HepG2 (cell line): ENCODE data around the gene EIF6. TPM values are rescaled to one million over a fixed set of nuclear protein-coding genes. Genes with fewer than 3 reads are reported as not detected.

ENCODE experiments used
- ATM ChIP-seq: fragments of 450-650 bp; IDR thresholded peaks from 2 replicates; pipeline ENCODE4 v1.7.1; 2017; ENCODE audit warnings: mild to moderate bottlenecking, borderline replicate concordance
- CBX1 ChIP-seq: IDR thresholded peaks from one replicate; pipeline ENCODE4 v1.6.1; 2016; ENCODE audit warnings: antibody characterized with exemption, low read depth
- EEA1 ChIP-seq: sonication (generic); formaldehyde crosslinking; IDR thresholded peaks from 2 replicates; pipeline ENCODE4 v1.5.1; 2020; ENCODE audit warnings: mild to moderate bottlenecking, missing genetic modification reagents, borderline replicate concordance
- KLF11 ChIP-seq: IDR thresholded peaks from 2 replicates; pipeline ENCODE4 v1.6.1; 2016; ENCODE audit warnings: missing compliant biosample characterization
- LBX2 ChIP-seq: sonication (generic); formaldehyde crosslinking; IDR thresholded peaks from 2 replicates; pipeline ENCODE4 v1.5.0; 2020; ENCODE audit warnings: missing genetic modification reagents, mild to moderate bottlenecking, borderline replicate concordance
- MED1 ChIP-seq: sonication (generic); formaldehyde crosslinking; IDR thresholded peaks from 2 replicates; pipeline ENCODE4 v1.4.0; 2020; ENCODE audit warnings: missing genetic modification reagents
- POGZ ChIP-seq: sonication (generic); formaldehyde crosslinking; IDR thresholded peaks from 2 replicates; pipeline ENCODE4 v1.4.0; 2020; ENCODE audit warnings: mild to moderate bottlenecking, missing genetic modification reagents
- POLR2A ChIP-seq, 2 experiments: IDR thresholded peaks; 2 replicates each; pipeline ENCODE4 v1.6.1; 2011; ENCODE audit warnings: low read depth in 2 of 2, low read length in 2 of 2, mild to moderate bottlenecking in 1 of 2, moderate library complexity in 1 of 2; ENCODE audit not compliant: insufficient read depth in 1 of 2
- RBM39 ChIP-seq: fragments of 200-400 bp; formaldehyde crosslinking; IDR thresholded peaks from one replicate; pipeline ENCODE4 v1.6.1; 2018; ENCODE audit warnings: antibody characterized with exemption, mild to moderate bottlenecking, low read depth, low read length; ENCODE audit not compliant: poor library complexity, severe bottlenecking
- TRIM22 ChIP-seq: fragments of 450-650 bp; IDR thresholded peaks from 2 replicates; pipeline ENCODE4 v1.6.1; 2017
- ZBTB20 ChIP-seq: sonication (generic); formaldehyde crosslinking; IDR thresholded peaks from 2 replicates; pipeline ENCODE4 v1.8.1; 2023; ENCODE audit warnings: missing genetic modification reagents, low read depth, mild to moderate bottlenecking, borderline replicate concordance
- ZBTB7A ChIP-seq: sonication (generic); formaldehyde crosslinking; IDR thresholded peaks from 2 replicates; pipeline ENCODE4 v1.8.0; 2022; ENCODE audit warnings: mild to moderate bottlenecking, missing genetic modification reagents
- ZFP41 ChIP-seq: sonication (generic); formaldehyde crosslinking; IDR thresholded peaks from 2 replicates; pipeline ENCODE4 v1.4.0; 2020; ENCODE audit warnings: mild to moderate bottlenecking, missing genetic modification reagents, borderline replicate concordance
- ZNF20 ChIP-seq: sonication (generic); formaldehyde crosslinking; IDR thresholded peaks from 2 replicates; pipeline ENCODE4 v1.4.0; 2020; ENCODE audit warnings: mild to moderate bottlenecking, moderate library complexity, missing genetic modification reagents
- ZNF331 ChIP-seq: sonication (generic); formaldehyde crosslinking; IDR thresholded peaks from 2 replicates; pipeline ENCODE4 v1.4.0; 2020; ENCODE audit warnings: missing genetic modification reagents
- ZNF768 ChIP-seq: sonication (generic); formaldehyde crosslinking; IDR thresholded peaks from 2 replicates; pipeline ENCODE4 v1.4.0; 2020; ENCODE audit warnings: missing genetic modification reagents
- ZNF839 ChIP-seq: sonication (generic); formaldehyde crosslinking; IDR thresholded peaks from 2 replicates; pipeline ENCODE4 v1.4.0; 2020; ENCODE audit warnings: missing genetic modification reagents, mild to moderate bottlenecking, borderline replicate concordance
- polyA plus RNA-seq, 8 experiments: library from polyadenylated mRNA; depleted of rRNA in 3 of 8; stranded (reverse) in 7 of 8; unstranded in 1 of 8; fragments of >200 nt; fragmentation: Illumina TruSeq in 4 of 8; extraction: Trizol in 4 of 8; gene quantifications; 2 replicates each; pipeline versions ENCODE4 v1.2.1 to v1.2.3, GENCODE V29; 2011 to 2016; ENCODE audit warnings: low read depth in 4 of 8, missing spikeins in 1 of 8, mixed read lengths in 1 of 8; ENCODE audit not compliant: insufficient read depth in 1 of 8
- total RNA-seq, 5 experiments: library from RNA; depleted of rRNA; stranded (reverse); fragments of >200 nt; fragmentation: Illumina TruSeq; extraction: Trizol; gene quantifications; 2 replicates each; pipeline ENCODE4 v1.2.3, GENCODE V29; 2016; ENCODE audit warnings: low read depth in 1 of 5
- TF ChIP-seq, protein P1 (sequence below): sonication (generic); formaldehyde crosslinking; IDR thresholded peaks from 2 replicates; pipeline ENCODE4 v1.9.0; 2022; ENCODE audit warnings: low read depth, missing genetic modification reagents
- TF ChIP-seq, protein P2 (sequence below): sonication (generic); formaldehyde crosslinking; IDR thresholded peaks from 2 replicates; pipeline ENCODE4 v1.5.0; 2020; ENCODE audit warnings: missing genetic modification reagents
- TF ChIP-seq, protein P3 (sequence below): sonication (generic); formaldehyde crosslinking; IDR thresholded peaks from 2 replicates; pipeline ENCODE4 v1.9.0; 2021; ENCODE audit warnings: missing genetic modification reagents, borderline replicate concordance
- TF ChIP-seq, protein P4 (sequence below): sonication (generic); formaldehyde crosslinking; conservative IDR thresholded peaks from 2 replicates; pipeline ENCODE4 v1.8.0; 2022; ENCODE audit warnings: missing genetic modification reagents

Gene EIF6
- total and polyA plus RNA-seq, 2 of the 13 experiments (the other 11 are each of a cell fraction or from before 2014, with no cell fraction given), result 462 to 466 TPM

GRCh38 chr20:35284267-35284991 is at the start of gene EIF6 (continued):
- peak; percentile 23 for TF ChIP-seq ZBTB7A (CRISPR knock-in tag)
- TF ChIP-seq, protein P1, sequence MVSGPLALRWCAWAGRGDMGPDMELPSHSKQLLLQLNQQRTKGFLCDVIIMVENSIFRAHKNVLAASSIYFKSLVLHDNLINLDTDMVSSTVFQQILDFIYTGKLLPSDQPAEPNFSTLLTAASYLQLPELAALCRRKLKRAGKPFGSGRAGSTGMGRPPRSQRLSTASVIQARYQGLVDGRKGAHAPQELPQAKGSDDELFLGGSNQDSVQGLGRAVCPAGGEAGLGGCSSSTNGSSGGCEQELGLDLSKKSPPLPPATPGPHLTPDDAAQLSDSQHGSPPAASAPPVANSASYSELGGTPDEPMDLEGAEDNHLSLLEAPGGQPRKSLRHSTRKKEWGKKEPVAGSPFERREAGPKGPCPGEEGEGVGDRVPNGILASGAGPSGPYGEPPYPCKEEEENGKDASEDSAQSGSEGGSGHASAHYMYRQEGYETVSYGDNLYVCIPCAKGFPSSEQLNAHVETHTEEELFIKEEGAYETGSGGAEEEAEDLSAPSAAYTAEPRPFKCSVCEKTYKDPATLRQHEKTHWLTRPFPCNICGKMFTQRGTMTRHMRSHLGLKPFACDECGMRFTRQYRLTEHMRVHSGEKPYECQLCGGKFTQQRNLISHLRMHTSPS (CRISPR knock-in tag), result no peak
- TF ChIP-seq ZNF768 (CRISPR knock-in tag), result peak; percentile 82
- peak; percentile 87; the same call in 1 of the 2 replicates for TF ChIP-seq EEA1 (CRISPR knock-in tag)
- peak; percentile 94 to 96 for TF ChIP-seq POLR2A (IDR thresholded peaks at IDR 0.05; ENCODE audit: insufficient read depth in 1 of 2, low read depth in 2 of 2, low read length in 2 of 2)
- 0 out of 2 replicates have a peak, but pooled peaks have one; percentile 13 for TF ChIP-seq LBX2 (CRISPR knock-in tag)
- TF ChIP-seq POGZ (CRISPR knock-in tag), result peak; percentile 83
- TF ChIP-seq ZFP41, result no peak
- peak; percentile 97 for TF ChIP-seq ZNF839 (CRISPR knock-in tag)
- TF ChIP-seq ATM, result no peak
- peak; percentile 74; the same call in 1 of the 2 replicates for TF ChIP-seq ZBTB20 (CRISPR knock-in tag)
- TF ChIP-seq, protein P2, sequence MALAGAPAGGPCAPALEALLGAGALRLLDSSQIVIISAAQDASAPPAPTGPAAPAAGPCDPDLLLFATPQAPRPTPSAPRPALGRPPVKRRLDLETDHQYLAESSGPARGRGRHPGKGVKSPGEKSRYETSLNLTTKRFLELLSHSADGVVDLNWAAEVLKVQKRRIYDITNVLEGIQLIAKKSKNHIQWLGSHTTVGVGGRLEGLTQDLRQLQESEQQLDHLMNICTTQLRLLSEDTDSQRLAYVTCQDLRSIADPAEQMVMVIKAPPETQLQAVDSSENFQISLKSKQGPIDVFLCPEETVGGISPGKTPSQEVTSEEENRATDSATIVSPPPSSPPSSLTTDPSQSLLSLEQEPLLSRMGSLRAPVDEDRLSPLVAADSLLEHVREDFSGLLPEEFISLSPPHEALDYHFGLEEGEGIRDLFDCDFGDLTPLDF (CRISPR knock-in tag), result 0 out of 2 replicates have a peak, but pooled peaks have one; percentile 48
- no peak for TF ChIP-seq TRIM22
- TF ChIP-seq, protein P3, sequence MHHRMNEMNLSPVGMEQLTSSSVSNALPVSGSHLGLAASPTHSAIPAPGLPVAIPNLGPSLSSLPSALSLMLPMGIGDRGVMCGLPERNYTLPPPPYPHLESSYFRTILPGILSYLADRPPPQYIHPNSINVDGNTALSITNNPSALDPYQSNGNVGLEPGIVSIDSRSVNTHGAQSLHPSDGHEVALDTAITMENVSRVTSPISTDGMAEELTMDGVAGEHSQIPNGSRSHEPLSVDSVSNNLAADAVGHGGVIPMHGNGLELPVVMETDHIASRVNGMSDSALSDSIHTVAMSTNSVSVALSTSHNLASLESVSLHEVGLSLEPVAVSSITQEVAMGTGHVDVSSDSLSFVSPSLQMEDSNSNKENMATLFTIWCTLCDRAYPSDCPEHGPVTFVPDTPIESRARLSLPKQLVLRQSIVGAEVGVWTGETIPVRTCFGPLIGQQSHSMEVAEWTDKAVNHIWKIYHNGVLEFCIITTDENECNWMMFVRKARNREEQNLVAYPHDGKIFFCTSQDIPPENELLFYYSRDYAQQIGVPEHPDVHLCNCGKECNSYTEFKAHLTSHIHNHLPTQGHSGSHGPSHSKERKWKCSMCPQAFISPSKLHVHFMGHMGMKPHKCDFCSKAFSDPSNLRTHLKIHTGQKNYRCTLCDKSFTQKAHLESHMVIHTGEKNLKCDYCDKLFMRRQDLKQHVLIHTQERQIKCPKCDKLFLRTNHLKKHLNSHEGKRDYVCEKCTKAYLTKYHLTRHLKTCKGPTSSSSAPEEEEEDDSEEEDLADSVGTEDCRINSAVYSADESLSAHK (CRISPR knock-in tag), result peak; percentile 63; the same call in 1 of the 2 replicates
- TF ChIP-seq CBX1, result no peak
- TF ChIP-seq ZNF331, result peak; percentile 75
- TF ChIP-seq KLF11 (CRISPR knock-in tag), result peak; percentile 80
- peak; percentile 89 for TF ChIP-seq RBM39
- TF ChIP-seq MED1 (CRISPR knock-in tag), result peak; percentile 92
- peak; percentile 97 for TF ChIP-seq ZNF20 (CRISPR knock-in tag)
- TF ChIP-seq, protein P4, sequence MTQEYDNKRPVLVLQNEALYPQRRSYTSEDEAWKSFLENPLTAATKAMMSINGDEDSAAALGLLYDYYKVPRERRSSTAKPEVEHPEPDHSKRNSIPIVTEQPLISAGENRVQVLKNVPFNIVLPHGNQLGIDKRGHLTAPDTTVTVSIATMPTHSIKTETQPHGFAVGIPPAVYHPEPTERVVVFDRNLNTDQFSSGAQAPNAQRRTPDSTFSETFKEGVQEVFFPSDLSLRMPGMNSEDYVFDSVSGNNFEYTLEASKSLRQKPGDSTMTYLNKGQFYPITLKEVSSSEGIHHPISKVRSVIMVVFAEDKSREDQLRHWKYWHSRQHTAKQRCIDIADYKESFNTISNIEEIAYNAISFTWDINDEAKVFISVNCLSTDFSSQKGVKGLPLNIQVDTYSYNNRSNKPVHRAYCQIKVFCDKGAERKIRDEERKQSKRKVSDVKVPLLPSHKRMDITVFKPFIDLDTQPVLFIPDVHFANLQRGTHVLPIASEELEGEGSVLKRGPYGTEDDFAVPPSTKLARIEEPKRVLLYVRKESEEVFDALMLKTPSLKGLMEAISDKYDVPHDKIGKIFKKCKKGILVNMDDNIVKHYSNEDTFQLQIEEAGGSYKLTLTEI, result no peak
